H1 (cell line): ENCODE data around the gene TIE1. TPM values are rescaled to one million over a fixed set of nuclear protein-coding genes. Genes with fewer than 3 reads are reported as not detected.
A peak's percentile ranks its signal among the peaks of the same experiment; 100 is the strongest.

Experiments used
- CTCF ChIA-PET: fragments of 300-600 bp; sonication (Branson Sonifier 250); formaldehyde crosslinking; loops from one replicate; lab custom pipeline; 2021; ENCODE audit not compliant: partially characterized antibody; lab: Charles Lee
- POLR2A ChIA-PET: fragments of 300-600 bp; sonication (Branson Sonifier 250); formaldehyde crosslinking; loops from one replicate; lab custom pipeline; 2021; ENCODE audit warnings: inconsistent platforms; ENCODE audit not compliant: partially characterized antibody; lab: Charles Lee
- DNase-seq, 2 experiments: peaks; one replicate each; pipeline versions ENCODE4 v3.0.0 to v3.0.0-alpha.2; 2010 to 2022; ENCODE audit warnings: low spot score in 2 of 2, low read depth in 1 of 2, mixed read lengths in 1 of 2
- FAIRE-seq: peaks from 2 replicates; lab custom pipeline; 2011; peaks lifted over from hg19 to GRCh38; lab: Jason Lieb, UNC
- H2AFZ ChIP-seq: 2 replicates; pipeline ENCODE4 v1.8.1; 2012; ENCODE audit warnings: low read length, inconsistent platforms
- H2AK5ac ChIP-seq: 2 replicates; pipeline ENCODE4 v1.6.1; 2013; ENCODE audit warnings: low read depth, low read length
- H2BK120ac ChIP-seq: replicated peaks from 2 replicates; pipeline ENCODE3; 2013; ENCODE audit warnings: low read depth, low read length, inconsistent platforms
- H2BK12ac ChIP-seq: 2 replicates; pipeline ENCODE4 v1.6.1; 2013; ENCODE audit warnings: low read depth, low read length
- H2BK15ac ChIP-seq: 2 replicates; pipeline ENCODE4 v1.6.1; 2013; ENCODE audit warnings: low read length
- H2BK20ac ChIP-seq: 2 replicates; pipeline ENCODE4 v1.6.1; 2013; ENCODE audit warnings: low read length
- H2BK5ac ChIP-seq: 2 replicates; pipeline ENCODE4 v1.6.1; 2013; ENCODE audit warnings: low read depth, low read length
- H3K14ac ChIP-seq: 2 replicates; pipeline ENCODE4 v1.6.1; 2013; ENCODE audit warnings: inconsistent platforms; ENCODE audit not compliant: insufficient read length
- H3K18ac ChIP-seq: 2 replicates; pipeline ENCODE4 v1.6.1; 2013; ENCODE audit warnings: low read length; ENCODE audit errors: extremely low read depth
- H3K23ac ChIP-seq: 2 replicates; pipeline ENCODE4 v1.6.1; 2013; ENCODE audit warnings: inconsistent platforms; ENCODE audit not compliant: insufficient read length
- H3K23me2 ChIP-seq: 2 replicates; pipeline ENCODE4 v1.6.1; 2013; ENCODE audit warnings: low read depth, low read length
- H3K27ac ChIP-seq: 2 replicates; pipeline ENCODE4 v1.6.1; 2011; ENCODE audit warnings: low read depth, low read length, inconsistent platforms
- H3K27me3 ChIP-seq, 4 experiments: replicated peaks in 1 of 4; 1 replicate in 1 of 4; 2 replicates in 3 of 4; pipeline versions ENCODE4 v1.6.1 to v1.8.1; 2011 to 2013; ENCODE audit warnings: low read length in 3 of 4, mild to moderate bottlenecking in 3 of 4, inconsistent platforms in 2 of 4, mixed read lengths in 2 of 4, moderate library complexity in 1 of 4; ENCODE audit not compliant: control insufficient read depth in 3 of 4, insufficient read depth in 3 of 4; ENCODE audit errors: extremely low read depth in 1 of 4
- H3K36me3 ChIP-seq, 4 experiments: 2 replicates each; pipeline versions ENCODE4 v1.6.1 to v1.8.1; 2011 to 2013; ENCODE audit warnings: mild to moderate bottlenecking in 4 of 4, low read length in 3 of 4, moderate library complexity in 2 of 4, control low read depth in 1 of 4, inconsistent platforms in 1 of 4; ENCODE audit not compliant: insufficient read depth in 4 of 4, control insufficient read depth in 2 of 4
- H3K4ac ChIP-seq: replicated peaks from 2 replicates; pipeline ENCODE3; 2013; ENCODE audit warnings: low read length, low read depth, mixed read lengths, inconsistent platforms; ENCODE audit not compliant: insufficient read length
- H3K4me1 ChIP-seq, 4 experiments: replicated peaks in 1 of 4; 1 replicate in 1 of 4; 2 replicates in 3 of 4; pipeline versions ENCODE4 v1.6.1 to v1.8.1; 2011 to 2013; ENCODE audit warnings: low read length in 3 of 4, inconsistent platforms in 2 of 4, mixed read lengths in 1 of 4; ENCODE audit not compliant: insufficient read depth in 4 of 4, control insufficient read depth in 3 of 4
- H3K4me2 ChIP-seq, 2 experiments: 2 replicates each; pipeline versions ENCODE4 v1.6.1 to v1.8.1; 2011 to 2013; ENCODE audit warnings: low read depth in 2 of 2, low read length in 2 of 2, control low read depth in 1 of 2, inconsistent platforms in 1 of 2, mild to moderate bottlenecking in 1 of 2; ENCODE audit not compliant: insufficient read depth in 1 of 2
- H3K4me3 ChIP-seq, 4 experiments: fragments of 200-600, 300-600 bp in 1 of 4; sonication (generic), shearing (Covaris generic), sonication (Bioruptor Twin) in 1 of 4; 2 replicates each; pipeline versions ENCODE4 v1.5.1 to v1.8.1; 2011 to 2016; ENCODE audit warnings: low read length in 4 of 4, low read depth in 3 of 4, control low read depth in 2 of 4, inconsistent platforms in 2 of 4, mild to moderate bottlenecking in 2 of 4, mixed read lengths in 1 of 4, moderate library complexity in 1 of 4; ENCODE audit not compliant: insufficient read depth in 2 of 4; ENCODE audit errors: extremely low read depth in 1 of 4
- H3K56ac ChIP-seq: replicated peaks from 2 replicates; pipeline ENCODE3; 2013; ENCODE audit warnings: low read depth, mild to moderate bottlenecking, mixed read lengths, low read length, inconsistent platforms; ENCODE audit not compliant: insufficient read length
- H3K79me1 ChIP-seq: 2 replicates; pipeline ENCODE4 v1.6.1; 2013; ENCODE audit warnings: low read depth, low read length, control low read depth
- H3K79me2 ChIP-seq, 2 experiments: 2 replicates each; pipeline versions ENCODE4 v1.6.1 to v1.8.1; 2012 to 2013; ENCODE audit warnings: low read length in 2 of 2, mild to moderate bottlenecking in 2 of 2, inconsistent platforms in 1 of 2; ENCODE audit not compliant: insufficient read depth in 2 of 2, control insufficient read depth in 1 of 2
- H3K9ac ChIP-seq, 4 experiments: replicated peaks in 1 of 4; 1 replicate in 1 of 4; 2 replicates in 3 of 4; pipeline versions ENCODE4 v1.6.1 to v1.8.1; 2011 to 2013; ENCODE audit warnings: low read depth in 3 of 4, low read length in 3 of 4, control low read depth in 2 of 4, mild to moderate bottlenecking in 2 of 4, moderate library complexity in 2 of 4, inconsistent platforms in 1 of 4; ENCODE audit errors: extremely low read depth in 1 of 4
- H3K9me3 ChIP-seq, 2 experiments: 2 replicates each; pipeline versions ENCODE4 v1.6.1 to v1.8.1; 2012 to 2013; ENCODE audit warnings: mild to moderate bottlenecking in 2 of 2, moderate library complexity in 2 of 2, control low read depth in 1 of 2, inconsistent platforms in 1 of 2, low read depth in 1 of 2, low read length in 1 of 2, mixed read lengths in 1 of 2; ENCODE audit not compliant: insufficient read depth in 2 of 2
- H4K20me1 ChIP-seq, 2 experiments: replicated peaks in 1 of 2; 2 replicates each; pipeline versions ENCODE3 to v1.8.1; 2011 to 2013; ENCODE audit warnings: inconsistent platforms in 2 of 2, low read length in 2 of 2, mild to moderate bottlenecking in 1 of 2; ENCODE audit not compliant: insufficient read depth in 2 of 2, control insufficient read depth in 1 of 2
- H4K5ac ChIP-seq: 2 replicates; pipeline ENCODE4 v1.6.1; 2013; ENCODE audit warnings: low read length, low read depth, mixed read lengths, inconsistent platforms; ENCODE audit not compliant: insufficient read length
- H4K8ac ChIP-seq: 2 replicates; pipeline ENCODE4 v1.8.0; 2013; ENCODE audit warnings: mild to moderate bottlenecking, moderate library complexity, low read length, inconsistent platforms; ENCODE audit not compliant: insufficient read depth; ENCODE audit errors: extremely low read depth
- H4K91ac ChIP-seq: replicated peaks from 2 replicates; pipeline ENCODE3; 2013; ENCODE audit warnings: low read length, mixed read lengths, inconsistent platforms; ENCODE audit not compliant: insufficient read length
- ASH2L ChIP-seq: fragments of 200-600, 300-600 bp; sonication (generic); IDR thresholded peaks from one replicate; pipeline ENCODE4 v1.7.1; 2017; ENCODE audit warnings: low read length
- CHD2 ChIP-seq: IDR thresholded peaks from 2 replicates; pipeline ENCODE4 v1.6.1; 2012; ENCODE audit warnings: low read length, improper control_type of control experiment
- CTBP2 ChIP-seq: IDR thresholded peaks from 2 replicates; pipeline ENCODE4 v1.7.0; 2011; ENCODE audit warnings: borderline replicate concordance, mild to moderate bottlenecking, moderate library complexity, mixed read lengths, low read length; ENCODE audit not compliant: insufficient read depth, insufficient read length
- EGR1 ChIP-seq: IDR thresholded peaks from 2 replicates; pipeline ENCODE4 v1.6.1; 2011; ENCODE audit warnings: low read depth, low read length, borderline replicate concordance
- GABPA ChIP-seq: IDR thresholded peaks from 2 replicates; pipeline ENCODE4 v1.6.1; 2011; ENCODE audit warnings: mild to moderate bottlenecking, low read length, moderate library complexity, borderline replicate concordance; ENCODE audit not compliant: insufficient read depth
- HDAC6 ChIP-seq: IDR thresholded peaks from one replicate; pipeline ENCODE4 v1.7.1; 2012; ENCODE audit warnings: low read depth, mild to moderate bottlenecking, inconsistent platforms, low read length, moderate library complexity
- JUND ChIP-seq: IDR thresholded peaks from 2 replicates; pipeline ENCODE4 v1.6.1; 2011; ENCODE audit warnings: mild to moderate bottlenecking, improper control_type of control experiment, low read length
- KDM5A ChIP-seq: fragments of 200-600 bp; IDR thresholded peaks from 2 replicates; pipeline ENCODE4 v1.7.1; 2012; ENCODE audit warnings: mild to moderate bottlenecking, low read length, inconsistent platforms, mixed read lengths
- NRF1 ChIP-seq: IDR thresholded peaks from 2 replicates; pipeline ENCODE4 v1.6.1; 2011; ENCODE audit warnings: mild to moderate bottlenecking, low read depth, low read length, improper control_type of control experiment
- RBBP5 ChIP-seq: IDR thresholded peaks from 2 replicates; pipeline ENCODE4 v1.7.1; 2012; ENCODE audit warnings: low read depth, mild to moderate bottlenecking, inconsistent platforms, low read length, moderate library complexity, borderline replicate concordance
- RXRA ChIP-seq: IDR thresholded peaks from 2 replicates; pipeline ENCODE4 v1.6.1; 2011; ENCODE audit warnings: low read depth, mild to moderate bottlenecking, low read length, moderate library complexity; ENCODE audit not compliant: insufficient read depth
- SIRT6 ChIP-seq: IDR thresholded peaks from one replicate; pipeline ENCODE4 v1.7.1; 2012; ENCODE audit warnings: low read length, inconsistent platforms
- SRF ChIP-seq: IDR thresholded peaks from 2 replicates; pipeline ENCODE4 v1.6.1; 2011; ENCODE audit warnings: mild to moderate bottlenecking, low read depth, low read length, moderate library complexity
- WGBS, 2 experiments: shearing (Covaris generic) in 1 of 2; methylation state at CpG; one replicate each; pipeline versions ENCODE4 v1.1.6 to v1.1.7; 2013 to 2015; ENCODE audit warnings: low lambda C conversion rate in 2 of 2, mixed read lengths in 2 of 2, inconsistent platforms in 1 of 2, low coverage in 1 of 2, missing lambda C conversion rate in 1 of 2; ENCODE audit not compliant: insufficient replicate concordance in 2 of 2, insufficient coverage in 1 of 2, insufficient read length in 1 of 2; ENCODE audit errors: extremely low coverage in 1 of 2, missing lambda C conversion rate in 1 of 2; 5-methylcytosine and 5-hydroxymethylcytosine counted together
- polyA plus RNA-seq, 7 experiments: library from polyadenylated mRNA; depleted of rRNA in 3 of 7; stranded (reverse) in 5 of 7; unstranded in 2 of 7; fragments of >200 nt in 5 of 7; fragments of 200-250 nt in 2 of 7; gene quantifications; 1 replicate in 5 of 7; 2 replicates in 1 of 7; 4 replicates in 1 of 7; pipeline versions ENCODE4 v1.2.1 to v1.2.3, GENCODE V29; 2011 to 2013; ENCODE audit warnings: missing spikeins in 2 of 7, mixed read lengths in 2 of 7
- total RNA-seq: library from RNA; stranded (reverse); fragmentation: NEBNext Ultra II Directional; extraction: Animal tissue kit (Norgen Biotek cat#: 25700); gene quantifications from 2 replicates; pipeline ENCODE4 v1.2.1, GENCODE V29; 2021

TIE1 gene
- total and polyA plus RNA-seq, 2 of the 8 experiments (the other 6 are each of a cell fraction or from before 2014, with no cell fraction given), result 0.74 to 2.2 TPM

- ChIA-PET CTCF (interaction anchor here (0.9 to 1.8 kb wide), 4 partner anchors 51 to 123 kb away, joined by 3 to 7 read pairs (median 4); no protein-coding TSS in a partner anchor), POLR2A (interaction anchor here (1.0 to 2.4 kb wide), 10 partner anchors 12 to 132 kb away, joined by 3 to 19 read pairs (median 9); partner anchors contain the start of genes MED8 and SZT2)
- no peak overlapping the region for H2BK15ac ChIP-seq
- H4K8ac ChIP-seq, result no peak overlapping the region
- FAIRE-seq, result no peak
- no peak overlapping the region for H2BK5ac ChIP-seq
- WGBS, 2 experiments, result 74% methylated on average over 11 of the region's 11 CpGs; no CpG with 5 or more reads in 1 of the 2 experiments
- H2BK120ac ChIP-seq, result no peak overlapping the region
- no peak overlapping the region for H3K14ac ChIP-seq
- peaks cover 5 to 14% (median 8%) of the 10 kb centered on the region in 4 experiments for H3K4me1 ChIP-seq
- H3K36me3 ChIP-seq, result peaks cover 21 to 51% (median 34%) of the 10 kb centered on the region in 4 experiments
- H3K9ac ChIP-seq, result peak overlapping the region; percentile 66 to 89 (median 86)
- no peaks in the 10 kb centered on the region for H3K27me3 ChIP-seq
- no peak for TF ChIP-seq GABPA
- no peak for TF ChIP-seq SRF
- TF ChIP-seq HDAC6, result no peak
- TF ChIP-seq NRF1, result no peak
- TF ChIP-seq RXRA, result no peak
- no peak for TF ChIP-seq EGR1
- no peak for TF ChIP-seq CTBP2
- TF ChIP-seq JUND, result no peak
- no peak for TF ChIP-seq SIRT6
- no peak for TF ChIP-seq KDM5A
- no peak for TF ChIP-seq CHD2
- no peak for TF ChIP-seq RBBP5
- no peak for TF ChIP-seq ASH2L
- H2BK12ac ChIP-seq, result no peak overlapping the region
- H4K91ac ChIP-seq, result no peak overlapping the region
- H2BK20ac ChIP-seq, result no peak overlapping the region
- no peak overlapping the region for H2AK5ac ChIP-seq
- H3K79me2 ChIP-seq, result peaks cover 10 to 27% of the 10 kb centered on the region in 2 experiments
- peaks cover 11% of the 10 kb centered on the region for H3K79me1 ChIP-seq
- peak overlapping the region; percentile 75 to 92 (median 82) for H3K4me3 ChIP-seq
- H3K4me2 ChIP-seq, result peak overlapping the region; percentile 72 to 77
- H4K5ac ChIP-seq, result no peak overlapping the region
- no peak overlapping the region for H3K4ac ChIP-seq
- DNase-seq, result no peak
- H3K23ac ChIP-seq, result no peak overlapping the region
- no peaks in the 10 kb centered on the region for H3K9me3 ChIP-seq
- peaks cover 7% of the 10 kb centered on the region for H3K23me2 ChIP-seq
- H3K27ac ChIP-seq, result no peak overlapping the region
- H3K56ac ChIP-seq, result no peak overlapping the region
- no peak overlapping the region for H3K18ac ChIP-seq
- no peak overlapping the region for H2AFZ ChIP-seq
- peaks cover 10 to 12% of the 10 kb centered on the region in 2 experiments for H4K20me1 ChIP-seq
Observed at GRCh38 chr1:43359696-43360095, 58.9 kb downstream of the TIE1 start.
